ENCODE measurements around the gene POMZP3.
"Not testable (repeated sequence)": the region's sequence is repeated elsewhere in the genome, so short reads cannot be mapped to it uniquely, and the experiment has no call there.

POMZP3 gene

DNA sequence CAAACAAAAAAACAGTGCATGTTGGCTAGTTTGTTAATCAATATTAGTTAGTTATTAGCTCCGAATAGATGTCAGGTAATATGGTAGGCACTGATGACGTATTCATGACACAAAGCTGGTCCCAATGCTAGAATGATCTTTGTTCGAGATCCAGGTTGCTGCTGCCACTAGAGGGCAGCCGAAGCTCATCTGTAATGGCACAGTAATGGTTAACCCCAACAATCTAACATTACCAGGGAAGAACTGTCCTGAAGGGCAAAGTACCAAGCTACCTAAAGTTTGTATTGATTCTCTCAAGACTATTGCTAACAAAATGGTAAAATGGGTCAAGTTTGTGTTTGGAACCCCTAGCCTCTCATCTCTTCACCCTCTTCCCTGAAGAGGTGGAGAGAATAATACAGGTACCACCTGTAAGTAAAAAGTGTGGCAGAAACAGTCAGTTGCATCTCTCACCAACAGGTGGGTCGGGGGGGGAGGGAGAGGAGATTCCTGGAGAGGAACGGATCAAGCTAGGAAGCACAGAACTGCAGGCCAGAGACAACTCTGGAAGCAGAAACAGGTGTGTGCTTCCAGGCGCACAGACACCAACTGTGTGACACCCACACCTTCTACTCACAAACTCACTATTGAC is 10.1 kb upstream of the POMZP3 start:
- H4K20me1 ChIP-seq (ENCODE audit: insufficient read depth, low read length); H3K9me2 ChIP-seq (ENCODE audit: low read depth, low read length); H3K4me3 ChIP-seq (ENCODE audit: low read depth, low read length, poor library complexity, severe bottlenecking); H3K4me1 ChIP-seq (ENCODE audit: insufficient read depth, low read length, severe bottlenecking); H3K36me3 ChIP-seq (ENCODE audit: insufficient read depth, low read length); H3K9me3 ChIP-seq (ENCODE audit: low read length); H3K79me2 ChIP-seq (ENCODE audit: insufficient read depth, low read length); H3K27me3 ChIP-seq (ENCODE audit: insufficient read depth, low read length); H2AFZ ChIP-seq (ENCODE audit: low read length); H3K4me2 ChIP-seq (ENCODE audit: low read length); H3F3A ChIP-seq (ENCODE audit: insufficient read depth, low read length); H3K27ac ChIP-seq (ENCODE audit: low read depth, low read length, poor library complexity, severe bottlenecking); H3K9ac ChIP-seq (ENCODE audit: low read length): not testable (repeated sequence)
- TF ChIP-seq CTCF (IDR thresholded peaks at IDR 0.05; ENCODE audit: low read length): peak; percentile 46; the same call in 1 of the 2 replicates

DNA sequence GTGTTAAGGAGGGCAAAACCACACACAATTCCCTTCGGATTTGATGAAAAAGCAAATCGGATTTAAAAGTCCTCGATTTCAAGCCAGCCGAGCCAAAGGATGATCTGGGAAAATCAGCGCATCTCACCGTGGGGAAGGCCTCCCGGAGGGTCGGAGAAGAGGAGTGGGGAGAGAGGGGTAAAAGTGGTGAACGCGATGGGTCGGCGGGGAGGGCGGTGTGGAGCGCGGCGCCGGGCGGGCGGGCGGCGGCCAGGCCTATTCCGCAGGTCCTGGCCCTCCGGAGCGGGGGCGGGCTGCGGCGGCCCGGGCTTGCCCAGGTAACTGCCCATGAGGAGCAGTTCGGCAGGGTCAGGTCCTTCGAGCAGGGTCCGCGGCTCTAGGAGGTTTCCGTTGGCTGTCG is 498 bp downstream of the POMZP3 start:
- not testable (repeated sequence) for H3K79me2 ChIP-seq (ENCODE audit: insufficient read depth, low read length); H3K36me3 ChIP-seq (ENCODE audit: insufficient read depth, low read length); H3K9me2 ChIP-seq (ENCODE audit: low read depth, low read length); H3K27ac ChIP-seq (ENCODE audit: low read depth, low read length, poor library complexity, severe bottlenecking); H3K27me3 ChIP-seq (ENCODE audit: insufficient read depth, low read length); H3K9me3 ChIP-seq (ENCODE audit: low read length); H3F3A ChIP-seq (ENCODE audit: insufficient read depth, low read length); H4K20me1 ChIP-seq (ENCODE audit: insufficient read depth, low read length); H2AFZ ChIP-seq (ENCODE audit: low read length); H3K4me1 ChIP-seq (ENCODE audit: insufficient read depth, low read length, severe bottlenecking)
- Histone ChIP-seq H3K9ac (ENCODE audit: low read length) (peak overlapping the region; percentile 64), H3K4me2 (ENCODE audit: low read length) (peak overlapping the region; percentile 70), H3K4me3 (ENCODE audit: low read depth, low read length, poor library complexity, severe bottlenecking) (peak overlapping the region; percentile 66)

DNA sequence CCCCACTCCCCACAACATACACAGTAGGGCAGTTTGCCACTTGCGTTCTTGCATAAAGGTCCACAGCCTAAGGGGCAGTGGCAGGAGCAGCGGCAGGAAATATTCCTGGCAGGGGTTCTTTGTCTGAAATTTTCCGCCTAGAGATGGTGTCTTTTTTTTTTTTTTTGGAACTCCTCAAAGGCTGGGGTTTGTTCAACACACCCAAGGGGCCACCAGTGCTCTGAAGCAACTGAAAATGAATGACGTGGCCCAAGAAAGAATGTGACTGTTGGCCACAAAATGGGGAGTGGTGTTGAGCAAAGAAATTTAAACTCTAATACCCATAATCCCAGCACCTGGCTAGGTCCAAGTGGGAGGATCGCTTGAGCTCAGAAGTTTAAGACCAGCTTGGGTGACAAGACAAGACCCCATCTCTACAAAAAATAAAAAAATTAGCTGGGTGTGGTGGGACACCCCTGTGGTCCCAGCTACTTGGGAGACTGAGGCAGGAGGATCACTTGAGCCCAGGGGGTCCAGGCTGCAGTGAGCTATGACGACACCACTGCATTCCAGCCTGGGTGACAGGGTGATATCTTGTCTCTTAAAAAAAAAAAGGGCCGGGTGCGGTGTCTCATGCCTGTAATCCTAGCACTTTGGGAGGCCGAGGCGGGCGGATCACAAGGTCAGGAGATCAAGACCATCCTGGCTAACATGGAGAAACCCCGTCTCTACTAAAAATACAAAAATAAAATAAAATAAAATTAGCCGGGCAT is 7.5 kb downstream of the POMZP3 start:
- not testable (repeated sequence) for H3F3A ChIP-seq (ENCODE audit: insufficient read depth, low read length); H3K4me2 ChIP-seq (ENCODE audit: low read length); H3K9me3 ChIP-seq (ENCODE audit: low read length); H3K4me1 ChIP-seq (ENCODE audit: insufficient read depth, low read length, severe bottlenecking); H2AFZ ChIP-seq (ENCODE audit: low read length); H3K4me3 ChIP-seq (ENCODE audit: low read depth, low read length, poor library complexity, severe bottlenecking); H3K79me2 ChIP-seq (ENCODE audit: insufficient read depth, low read length); H3K9ac ChIP-seq (ENCODE audit: low read length); H3K36me3 ChIP-seq (ENCODE audit: insufficient read depth, low read length); H3K27me3 ChIP-seq (ENCODE audit: insufficient read depth, low read length); H3K27ac ChIP-seq (ENCODE audit: low read depth, low read length, poor library complexity, severe bottlenecking); H3K9me2 ChIP-seq (ENCODE audit: low read depth, low read length); H4K20me1 ChIP-seq (ENCODE audit: insufficient read depth, low read length)

- H3K79me2 ChIP-seq (ENCODE audit: insufficient read depth, low read length); H3K36me3 ChIP-seq (ENCODE audit: insufficient read depth, low read length): not testable (repeated sequence)
These were observed 13.3 kb downstream of the POMZP3 start for GRCh38 chr7:76613783-76614182.

DNA sequence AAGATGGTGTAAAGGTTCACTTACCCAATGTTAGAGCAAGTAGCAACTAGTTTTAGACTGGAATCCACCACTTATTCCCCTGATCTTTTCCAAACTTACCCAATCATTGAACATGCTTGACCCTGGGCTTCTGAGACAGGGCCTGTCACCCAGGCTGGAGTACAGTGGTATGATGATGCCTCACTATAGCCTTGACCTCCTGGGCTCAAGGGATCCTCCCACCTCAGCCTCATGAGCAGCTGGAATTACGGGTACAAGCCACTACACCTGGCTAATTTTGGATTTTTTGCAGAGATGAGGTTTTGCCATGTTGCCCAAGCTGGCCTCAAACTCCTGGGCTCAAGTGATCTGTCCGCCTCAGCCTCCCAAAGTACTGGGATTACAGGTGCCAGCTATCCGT is 14.8 kb downstream of the POMZP3 start:
- H3K9me2 ChIP-seq (ENCODE audit: low read depth, low read length); H2AFZ ChIP-seq (ENCODE audit: low read length); H3K36me3 ChIP-seq (ENCODE audit: insufficient read depth, low read length); H3K27ac ChIP-seq (ENCODE audit: low read depth, low read length, poor library complexity, severe bottlenecking); H3K4me2 ChIP-seq (ENCODE audit: low read length); H4K20me1 ChIP-seq (ENCODE audit: insufficient read depth, low read length); H3K79me2 ChIP-seq (ENCODE audit: insufficient read depth, low read length); H3K27me3 ChIP-seq (ENCODE audit: insufficient read depth, low read length); H3K4me1 ChIP-seq (ENCODE audit: insufficient read depth, low read length, severe bottlenecking); H3K9ac ChIP-seq (ENCODE audit: low read length); H3K4me3 ChIP-seq (ENCODE audit: low read depth, low read length, poor library complexity, severe bottlenecking); H3F3A ChIP-seq (ENCODE audit: insufficient read depth, low read length); H3K9me3 ChIP-seq (ENCODE audit: low read length): not testable (repeated sequence)

More at GRCh38 chr7:76613783-76614182, 13.3 kb downstream of the POMZP3 start:
- H4K20me1 ChIP-seq (ENCODE audit: insufficient read depth, low read length); H3K27me3 ChIP-seq (ENCODE audit: insufficient read depth, low read length); H3F3A ChIP-seq (ENCODE audit: insufficient read depth, low read length); H2AFZ ChIP-seq (ENCODE audit: low read length); H3K9ac ChIP-seq (ENCODE audit: low read length); H3K4me1 ChIP-seq (ENCODE audit: insufficient read depth, low read length, severe bottlenecking); H3K4me2 ChIP-seq (ENCODE audit: low read length); H3K4me3 ChIP-seq (ENCODE audit: low read depth, low read length, poor library complexity, severe bottlenecking); H3K9me2 ChIP-seq (ENCODE audit: low read depth, low read length); H3K27ac ChIP-seq (ENCODE audit: low read depth, low read length, poor library complexity, severe bottlenecking); H3K9me3 ChIP-seq (ENCODE audit: low read length): not testable (repeated sequence)

DNA sequence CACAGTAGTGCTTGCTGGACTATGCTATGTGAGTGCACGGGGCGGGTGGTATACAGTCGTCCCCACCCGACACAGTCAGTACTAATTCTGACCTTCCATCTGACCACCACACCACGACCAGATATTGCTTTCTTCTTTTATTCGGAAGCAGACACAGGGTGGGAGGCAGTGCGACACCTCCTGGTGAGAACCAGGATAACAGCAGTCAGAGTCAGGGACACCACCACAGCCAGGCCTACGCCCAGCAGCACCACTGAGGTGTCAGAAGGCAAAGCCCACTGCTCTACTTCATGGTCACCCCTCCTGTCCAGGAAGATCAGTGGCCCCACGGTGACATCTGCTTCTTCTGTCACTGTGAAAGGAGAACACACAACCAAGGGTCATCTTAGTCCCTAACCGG is 17.2 kb downstream of the POMZP3 start:
- H3K79me2 ChIP-seq (ENCODE audit: insufficient read depth, low read length); H3K27ac ChIP-seq (ENCODE audit: low read depth, low read length, poor library complexity, severe bottlenecking); H3K9me2 ChIP-seq (ENCODE audit: low read depth, low read length); H3F3A ChIP-seq (ENCODE audit: insufficient read depth, low read length); H3K9me3 ChIP-seq (ENCODE audit: low read length); H3K27me3 ChIP-seq (ENCODE audit: insufficient read depth, low read length); H3K9ac ChIP-seq (ENCODE audit: low read length); H3K4me3 ChIP-seq (ENCODE audit: low read depth, low read length, poor library complexity, severe bottlenecking); H4K20me1 ChIP-seq (ENCODE audit: insufficient read depth, low read length); H3K36me3 ChIP-seq (ENCODE audit: insufficient read depth, low read length); H2AFZ ChIP-seq (ENCODE audit: low read length); H3K4me2 ChIP-seq (ENCODE audit: low read length): not testable (repeated sequence)
- peaks cover 10% of the 10 kb centered on the region for H3K4me1 ChIP-seq (ENCODE audit: insufficient read depth, low read length, severe bottlenecking)

GRCh38 chr7:76608469-76608868 is 18.6 kb downstream of the POMZP3 start:
- not testable (repeated sequence) for H3K4me2 ChIP-seq (ENCODE audit: low read length); H3K4me3 ChIP-seq (ENCODE audit: low read depth, low read length, poor library complexity, severe bottlenecking); H3K36me3 ChIP-seq (ENCODE audit: insufficient read depth, low read length); H3K9me2 ChIP-seq (ENCODE audit: low read depth, low read length); H2AFZ ChIP-seq (ENCODE audit: low read length); H3K79me2 ChIP-seq (ENCODE audit: insufficient read depth, low read length); H3K9me3 ChIP-seq (ENCODE audit: low read length); H3K9ac ChIP-seq (ENCODE audit: low read length); H3K27ac ChIP-seq (ENCODE audit: low read depth, low read length, poor library complexity, severe bottlenecking); H4K20me1 ChIP-seq (ENCODE audit: insufficient read depth, low read length); H3F3A ChIP-seq (ENCODE audit: insufficient read depth, low read length); H3K27me3 ChIP-seq (ENCODE audit: insufficient read depth, low read length)
- peaks cover 10% of the 10 kb centered on the region for H3K4me1 ChIP-seq (ENCODE audit: insufficient read depth, low read length, severe bottlenecking)

Measured in OCI-LY1 (cell line).